Sigmoid colon (tissue), 4 donors: ENCODE data around the gene SYNDIG1.

Experiments used
- CTCF ChIP-seq, 4 experiments: fragments of 450-650 bp in 3 of 4; fragments of 200-600 bp in 1 of 4; IDR thresholded peaks; one replicate each; pipeline ENCODE4 v1.5.1; 2016 to 2019; ENCODE audit warnings: antibody characterized with exemption in 4 of 4, mild to moderate bottlenecking in 3 of 4, moderate library complexity in 2 of 4
- EP300 ChIP-seq, 4 donors: sonication (generic); formaldehyde crosslinking; IDR thresholded peaks; one replicate each; pipeline ENCODE4 v1.6.1; 2017; ENCODE audit warnings: antibody characterized with exemption in 4 of 4

GRCh38 chr20:24494460-24494920 lies 25.1 kb downstream of the SYNDIG1 start:
- no peak for TF ChIP-seq CTCF (IDR thresholded peaks at IDR 0.05)
- TF ChIP-seq EP300 (IDR thresholded peaks at IDR 0.05): no peak
